Upper lobe of right lung (tissue), 1 donor: Measurements from ENCODE around the gene BAG5. TPM values are rescaled to one million over a fixed set of nuclear protein-coding genes. Genes with fewer than 3 reads are reported as not detected.

Experiments used
- ATAC-seq: fragments of 200-7000 bp; cut with Tn5 transposase; one replicate; pipeline ENCODE4 v1.9.1; 2020; ENCODE audit warnings: mild to moderate bottlenecking, moderate library complexity
- DNase-seq: peaks from one replicate; pipeline ENCODE4 v3.0.0-alpha.2; 2020
- H3K27ac ChIP-seq: fragments of 200-600 bp; one replicate; pipeline ENCODE4 v1.8.0; 2022
- H3K27me3 ChIP-seq: fragments of 200-600 bp; one replicate; pipeline ENCODE4 v1.8.0; 2022; ENCODE audit warnings: mild to moderate bottlenecking
- H3K36me3 ChIP-seq: fragments of 200-600 bp; one replicate; pipeline ENCODE4 v1.8.0; 2022
- H3K4me1 ChIP-seq: fragments of 200-600 bp; one replicate; pipeline ENCODE4 v1.8.0; 2022
- H3K4me3 ChIP-seq: fragments of 200-600 bp; one replicate; pipeline ENCODE4 v1.8.0; 2022; ENCODE audit warnings: mild to moderate bottlenecking
- H3K9me3 ChIP-seq: fragments of 200-600 bp; one replicate; pipeline ENCODE4 v1.8.0; 2022
- CTCF ChIP-seq: fragments of 200-600 bp; IDR thresholded peaks from one replicate; pipeline ENCODE4 v1.8.0; 2022; ENCODE audit warnings: antibody characterized with exemption
- intact Hi-C: fragments of 100-400 bp; cut with DNase I; formaldehyde crosslinking; loops from one replicate; pipeline ENCODE4 v1.11.0; 2022
- total RNA-seq: library from RNA; stranded (reverse); fragmentation: NEBNext Ultra II Directional; extraction: Animal tissue kit (Norgen Biotek cat#: 25700); gene quantifications from one replicate; pipeline ENCODE4 v1.2.1, GENCODE V29; 2021
- donor health status: DM: no; HTN: yes; CAD: no; lungs with severe emphysema.

The BAG5 gene
- total RNA-seq, 1 donor from 2014 or later: 33.0 TPM

GRCh38 chr14:103563226-103563620, 766 bp upstream of the BAG5 start:
- H3K27ac ChIP-seq: peak overlapping the region; percentile 97

GRCh38 chr14:103562179-103562428, 353 bp downstream of the BAG5 start:
- H3K4me1 ChIP-seq: peaks cover 61% of the 10 kb centered on the region
- H3K27ac ChIP-seq: peak overlapping the region; percentile 97
- ATAC-seq (peak; percentile 70), DNase-seq (no peak)
- peak overlapping the region; percentile 87 for H3K4me3 ChIP-seq
- no peaks in the 10 kb centered on the region for H3K27me3 ChIP-seq
- intact Hi-C loops: no loop called here
- no peaks in the 10 kb centered on the region for H3K9me3 ChIP-seq
- no peak for TF ChIP-seq CTCF
- H3K36me3 ChIP-seq: peaks cover 39% of the 10 kb centered on the region

More at GRCh38 chr14:103563226-103563620, 766 bp upstream of the BAG5 start:
- ATAC-seq: no peak
- peak overlapping the region; percentile 87 for H3K4me3 ChIP-seq
- H3K27me3 ChIP-seq: no peaks in the 10 kb centered on the region
- no peak for DNase-seq
- H3K4me1 ChIP-seq: peaks cover 50% of the 10 kb centered on the region
- peaks cover 27% of the 10 kb centered on the region for H3K36me3 ChIP-seq
- no peak for TF ChIP-seq CTCF
- no peaks in the 10 kb centered on the region for H3K9me3 ChIP-seq
- intact Hi-C loops: no loop called here

- intact Hi-C loops: no loop called here
- ATAC-seq (peak; percentile 43), DNase-seq (peak; percentile 76)
- no peaks in the 10 kb centered on the region for H3K9me3 ChIP-seq
- H3K4me1 ChIP-seq: peaks cover 65% of the 10 kb centered on the region
- H3K36me3 ChIP-seq: peaks cover 36% of the 10 kb centered on the region
- H3K27me3 ChIP-seq: no peaks in the 10 kb centered on the region
- peak overlapping the region; percentile 97 for H3K27ac ChIP-seq
- no peak for TF ChIP-seq CTCF
- H3K4me3 ChIP-seq: peak overlapping the region; percentile 87
These were observed 877 bp downstream of the BAG5 start for GRCh38 chr14:103561381-103562178.

- peak overlapping the region; percentile 97 for H3K27ac ChIP-seq
These were observed 1.8 kb downstream of the BAG5 start for GRCh38 chr14:103560691-103561090.

GRCh38 chr14:103559766-103560165, 2.7 kb downstream of the BAG5 start:
- no peaks in the 10 kb centered on the region for H3K9me3 ChIP-seq
- peaks cover 36% of the 10 kb centered on the region for H3K36me3 ChIP-seq
- no peak for TF ChIP-seq CTCF
- no peak overlapping the region for H3K27ac ChIP-seq
- ATAC-seq (no peak), DNase-seq (no peak)
- H3K4me1 ChIP-seq: peaks cover 62% of the 10 kb centered on the region
- H3K4me3 ChIP-seq: peak overlapping the region; percentile 4
- H3K27me3 ChIP-seq: no peaks in the 10 kb centered on the region
- intact Hi-C loops: no loop called here

More at GRCh38 chr14:103560691-103561090, 1.8 kb downstream of the BAG5 start:
- DNase-seq (no peak), ATAC-seq (no peak)
- H3K36me3 ChIP-seq: peaks cover 36% of the 10 kb centered on the region
- intact Hi-C loops: no loop called here
- no peak for TF ChIP-seq CTCF
- H3K4me3 ChIP-seq: peak overlapping the region; percentile 87
- peaks cover 65% of the 10 kb centered on the region for H3K4me1 ChIP-seq
- H3K27me3 ChIP-seq: no peaks in the 10 kb centered on the region
- no peaks in the 10 kb centered on the region for H3K9me3 ChIP-seq
